K562 (cell line): ENCODE results near the gene LGALS8.

ENCODE experiments used
- JUN ChIP-seq, 2 experiments: sonication (generic) in 1 of 2; formaldehyde crosslinking in 1 of 2; IDR thresholded peaks; 2 replicates each; pipeline versions ENCODE4 v1.6.1 to v1.8.0; 2012 to 2022; ENCODE audit warnings: borderline replicate concordance in 2 of 2, mild to moderate bottlenecking in 2 of 2, improper control_type of control experiment in 1 of 2, low read depth in 1 of 2, low read length in 1 of 2, missing genetic modification reagents in 1 of 2
- JUND ChIP-seq, 2 experiments: IDR thresholded peaks; 2 replicates in 1 of 2; 3 replicates in 1 of 2; pipeline ENCODE4 v1.6.1; 2011; ENCODE audit warnings: borderline replicate concordance in 2 of 2, low read depth in 2 of 2, low read length in 2 of 2, improper control_type of control experiment in 1 of 2, missing biosample characterization in 1 of 2, missing genetic modification characterization in 1 of 2, missing genetic modification reagents in 1 of 2
- POLR2AphosphoS5 ChIP-seq: IDR thresholded peaks from 2 replicates; pipeline ENCODE4 v1.6.1; 2011; ENCODE audit warnings: mild to moderate bottlenecking, low read depth, low read length, moderate library complexity; ENCODE audit not compliant: control insufficient read depth, insufficient read depth
- ZKSCAN8 ChIP-seq: fragments of 200-800 bp; sonication (Bioruptor generic); IDR thresholded peaks from 2 replicates; pipeline ENCODE4 v1.6.1; 2016; ENCODE audit warnings: missing genetic modification characterization, missing compliant biosample characterization
- TF ChIP-seq, protein P1 (sequence below), 2 experiments: IDR thresholded peaks; 2 replicates each; pipeline ENCODE4 v1.6.1; 2011; ENCODE audit warnings: borderline replicate concordance in 1 of 2, control low read depth in 1 of 2, low read depth in 1 of 2, low read length in 1 of 2, mild to moderate bottlenecking in 1 of 2, mixed read lengths in 1 of 2, moderate library complexity in 1 of 2; ENCODE audit not compliant: insufficient read depth in 1 of 2, insufficient read length in 1 of 2, poor library complexity in 1 of 2, severe bottlenecking in 1 of 2; ENCODE audit errors: extremely low read depth in 1 of 2
- TF ChIP-seq, protein P2 (sequence below), 3 experiments: IDR thresholded peaks in 2 of 3; conservative IDR thresholded peaks in 1 of 3; 2 replicates each; pipeline ENCODE4 v1.5.1; 2011 to 2012; ENCODE audit warnings: low read length in 3 of 3, mild to moderate bottlenecking in 3 of 3, control low read depth in 2 of 3, improper control_type of control experiment in 1 of 3, inconsistent platforms in 1 of 3, low read depth in 1 of 3, mixed read lengths in 1 of 3, moderate library complexity in 1 of 3; ENCODE audit not compliant: insufficient read depth in 2 of 3

DNA sequence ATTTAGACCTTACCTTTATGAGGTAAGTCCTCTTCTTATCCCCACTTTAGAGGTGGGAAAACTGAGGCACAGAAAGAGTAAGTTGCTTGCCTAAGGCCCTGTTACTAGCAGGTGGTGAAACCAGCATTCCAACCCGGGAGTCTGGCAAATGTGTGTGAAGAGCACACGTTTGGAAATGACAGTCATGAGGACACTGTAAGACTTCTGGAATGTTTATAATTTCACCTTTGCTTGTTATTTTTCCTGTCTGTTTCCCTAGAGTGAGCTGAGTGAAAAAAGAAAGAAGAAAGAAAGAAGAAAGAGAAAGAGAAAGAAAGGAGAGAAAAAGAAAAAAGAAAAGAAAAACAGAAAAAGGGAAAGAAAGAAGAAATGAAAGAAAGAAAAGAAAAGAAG lies 21.2 kb upstream of the LGALS8 start:
- TF ChIP-seq, protein P1, sequence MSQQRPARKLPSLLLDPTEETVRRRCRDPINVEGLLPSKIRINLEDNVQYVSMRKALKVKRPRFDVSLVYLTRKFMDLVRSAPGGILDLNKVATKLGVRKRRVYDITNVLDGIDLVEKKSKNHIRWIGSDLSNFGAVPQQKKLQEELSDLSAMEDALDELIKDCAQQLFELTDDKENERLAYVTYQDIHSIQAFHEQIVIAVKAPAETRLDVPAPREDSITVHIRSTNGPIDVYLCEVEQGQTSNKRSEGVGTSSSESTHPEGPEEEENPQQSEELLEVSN (IDR thresholded peaks at IDR 0.05; ENCODE audit: borderline replicate concordance in 1 of 2, extremely low read depth in 1 of 2, insufficient read depth in 1 of 2, insufficient read length in 1 of 2, low read depth in 1 of 2, low read length in 1 of 2, poor library complexity in 1 of 2, severe bottlenecking in 1 of 2) = no peak
- TF ChIP-seq, protein P2, sequence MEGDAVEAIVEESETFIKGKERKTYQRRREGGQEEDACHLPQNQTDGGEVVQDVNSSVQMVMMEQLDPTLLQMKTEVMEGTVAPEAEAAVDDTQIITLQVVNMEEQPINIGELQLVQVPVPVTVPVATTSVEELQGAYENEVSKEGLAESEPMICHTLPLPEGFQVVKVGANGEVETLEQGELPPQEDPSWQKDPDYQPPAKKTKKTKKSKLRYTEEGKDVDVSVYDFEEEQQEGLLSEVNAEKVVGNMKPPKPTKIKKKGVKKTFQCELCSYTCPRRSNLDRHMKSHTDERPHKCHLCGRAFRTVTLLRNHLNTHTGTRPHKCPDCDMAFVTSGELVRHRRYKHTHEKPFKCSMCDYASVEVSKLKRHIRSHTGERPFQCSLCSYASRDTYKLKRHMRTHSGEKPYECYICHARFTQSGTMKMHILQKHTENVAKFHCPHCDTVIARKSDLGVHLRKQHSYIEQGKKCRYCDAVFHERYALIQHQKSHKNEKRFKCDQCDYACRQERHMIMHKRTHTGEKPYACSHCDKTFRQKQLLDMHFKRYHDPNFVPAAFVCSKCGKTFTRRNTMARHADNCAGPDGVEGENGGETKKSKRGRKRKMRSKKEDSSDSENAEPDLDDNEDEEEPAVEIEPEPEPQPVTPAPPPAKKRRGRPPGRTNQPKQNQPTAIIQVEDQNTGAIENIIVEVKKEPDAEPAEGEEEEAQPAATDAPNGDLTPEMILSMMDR (IDR thresholded peaks at IDR 0.05 in 2 of 3, conservative IDR thresholded peaks at IDR 0.05 in 1 of 3; ENCODE audit: insufficient read depth in 2 of 3, low read depth in 1 of 3, low read length in 3 of 3) = no peak
- no peak for TF ChIP-seq ZKSCAN8 (CRISPR knock-in tag)
- no peak for TF ChIP-seq POLR2AphosphoS5
- no peak for TF ChIP-seq JUN (IDR thresholded peaks at IDR 0.05; ENCODE audit: borderline replicate concordance, low read depth, low read length)
- TF ChIP-seq JUN (CRISPR knock-in tag; IDR thresholded peaks at IDR 0.05; ENCODE audit: borderline replicate concordance) = no peak
- no peak for TF ChIP-seq JUND (IDR thresholded peaks at IDR 0.05; ENCODE audit: borderline replicate concordance, low read depth, low read length)
- TF ChIP-seq JUND (tag; IDR thresholded peaks at IDR 0.05; ENCODE audit: borderline replicate concordance, low read depth, low read length) = no peak
